OCI-LY7 (cell line): ENCODE data around the gene ARRDC1. TPM values are rescaled to one million over a fixed set of nuclear protein-coding genes. Genes with fewer than 3 reads are reported as not detected.

Source experiments
- BruUV-seq: library from RNA; stranded (reverse); fragments of 400-500 nt; replicated peaks from 2 replicates; lab custom pipeline; 2021; lab: Mats Ljungman, UMichigan
- CTCF ChIA-PET: fragments of 300-600 bp; sonication (Branson Sonifier 250); formaldehyde crosslinking; loops from one replicate; lab custom pipeline; 2022; ENCODE audit warnings: antibody characterized with exemption; ENCODE audit not compliant: unreplicated experiment; lab: Charles Lee
- POLR2A ChIA-PET: fragments of 300-600 bp; sonication (Branson Sonifier 250); formaldehyde crosslinking; loops from one replicate; lab custom pipeline; 2022; ENCODE audit warnings: antibody characterized with exemption; lab: Charles Lee
- DNase-seq: peaks from one replicate; pipeline ENCODE4 v3.0.0-alpha.2; 2015; ENCODE audit warnings: low spot score
- H2AFZ ChIP-seq: fragments of 200-600 bp; sonication (generic), shearing (Covaris generic); 2 replicates; pipeline ENCODE4 v1.6.1; 2014; ENCODE audit warnings: mild to moderate bottlenecking, antibody characterized with exemption, low read length, moderate library complexity
- H3K27ac ChIP-seq: fragments of 200-600 bp; sonication (generic); 2 replicates; pipeline ENCODE4 v1.5.1; 2014; ENCODE audit warnings: mixed run types, low read depth, mild to moderate bottlenecking, moderate library complexity, low read length, inconsistent platforms; ENCODE audit not compliant: poor library complexity, severe bottlenecking
- H3K36me3 ChIP-seq: fragments of 200-600 bp; sonication (generic); 2 replicates; pipeline ENCODE4 v1.6.1; 2014; ENCODE audit warnings: mild to moderate bottlenecking, antibody characterized with exemption, low read length, moderate library complexity, mixed read lengths; ENCODE audit not compliant: insufficient read depth
- H3K4me1 ChIP-seq: fragments of 200-600 bp; sonication (generic); 2 replicates; pipeline ENCODE4 v1.5.1; 2014; ENCODE audit warnings: mild to moderate bottlenecking, low read length; ENCODE audit not compliant: insufficient read depth, poor library complexity, severe bottlenecking
- H3K4me2 ChIP-seq: fragments of 200-600 bp; sonication (generic); 2 replicates; pipeline ENCODE4 v1.6.1; 2014; ENCODE audit warnings: mild to moderate bottlenecking, low read length
- H3K4me3 ChIP-seq: fragments of 200-600 bp; sonication (generic); 2 replicates; pipeline ENCODE4 v1.5.1; 2014; ENCODE audit warnings: mild to moderate bottlenecking, low read depth, low read length; ENCODE audit not compliant: poor library complexity, severe bottlenecking
- H3K79me2 ChIP-seq: fragments of 200-600 bp; sonication (generic); 2 replicates; pipeline ENCODE4 v1.6.1; 2016; ENCODE audit warnings: low read depth, mild to moderate bottlenecking, low read length, moderate library complexity, mixed read lengths; ENCODE audit not compliant: insufficient read depth
- H3K9me2 ChIP-seq: fragments of 200-600 bp; sonication (generic); 2 replicates; pipeline ENCODE4 v1.6.1; 2016; ENCODE audit warnings: mild to moderate bottlenecking, low read length, mixed read lengths; ENCODE audit not compliant: insufficient read depth
- H3K9me3 ChIP-seq: fragments of 200-600 bp; sonication (generic); 2 replicates; pipeline ENCODE4 v1.6.1; 2014; ENCODE audit warnings: mild to moderate bottlenecking, mixed run types, low read length, mixed read lengths
- H4K20me1 ChIP-seq: fragments of 200-600 bp; sonication (generic); 2 replicates; pipeline ENCODE4 v1.6.1; 2014; ENCODE audit warnings: mild to moderate bottlenecking, antibody characterized with exemption, low read length, moderate library complexity, mixed read lengths; ENCODE audit not compliant: insufficient read depth
- EZH2phosphoT487 ChIP-seq: fragments of 200-600 bp; sonication (generic); IDR thresholded peaks from 2 replicates; pipeline ENCODE4 v1.6.1; 2018; ENCODE audit warnings: low read depth, borderline replicate concordance, mild to moderate bottlenecking, mixed run types, antibody characterized with exemption, low read length, moderate library complexity, mixed read lengths
- intact Hi-C: fragments of 100-400 bp; cut with micrococcal nuclease; formaldehyde crosslinking; loops from one replicate; pipeline ENCODE4 v1.10.0; 2022; ENCODE audit not compliant: unreplicated experiment
- total RNA-seq, 2 experiments: library from RNA; depleted of rRNA in 1 of 2; stranded (reverse); fragments of >200 nt in 1 of 2; shearing (Covaris generic) in 1 of 2; gene quantifications; 2 replicates each; pipeline ENCODE4 v1.2.3, GENCODE V29; 2014 to 2022
- TF ChIP-seq, protein P1 (sequence below): fragments of 200-600 bp; sonication (generic); conservative IDR thresholded peaks from 2 replicates; pipeline ENCODE4 v1.5.1; 2014; ENCODE audit warnings: mild to moderate bottlenecking, antibody characterized with exemption, low read length, moderate library complexity, mixed read lengths

The ARRDC1 gene
- total RNA-seq, 2 experiments from 2014 or later: 59.6 to 70.3 TPM

DNA sequence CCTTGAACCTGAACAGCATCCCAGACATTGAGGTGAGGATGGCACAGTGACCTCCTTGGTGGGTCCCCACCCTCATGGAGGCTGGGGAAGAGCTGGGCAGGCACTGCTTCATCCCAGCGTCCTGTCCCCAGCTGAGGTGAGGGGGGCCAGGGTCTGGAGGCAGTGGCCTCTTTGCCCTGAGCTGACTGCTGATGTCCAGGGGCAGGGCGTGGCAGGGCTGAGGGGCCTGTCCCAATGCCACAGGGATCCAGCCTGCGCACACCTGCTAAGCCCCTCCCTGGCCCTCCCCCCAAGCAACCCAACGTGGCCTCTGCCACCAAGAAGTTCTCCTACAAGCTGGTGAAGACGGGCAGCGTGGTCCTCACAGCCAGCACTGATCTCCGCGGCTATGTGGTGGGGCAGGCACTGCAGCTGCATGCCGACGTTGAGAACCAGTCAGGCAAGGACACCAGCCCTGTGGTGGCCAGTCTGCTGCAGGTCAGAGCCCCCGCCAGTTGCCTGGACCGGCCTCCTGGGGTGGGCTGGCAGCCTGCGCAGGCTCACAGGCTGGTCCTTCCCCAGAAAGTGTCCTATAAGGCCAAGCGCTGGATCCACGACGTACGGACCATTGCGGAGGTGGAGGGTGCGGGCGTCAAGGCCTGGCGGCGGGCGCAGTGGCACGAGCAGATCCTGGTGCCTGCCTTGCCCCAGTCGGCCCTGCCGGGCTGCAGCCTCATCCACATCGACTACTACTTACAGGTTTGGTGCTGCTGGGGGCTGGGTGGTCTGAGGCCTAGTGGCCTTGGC, 8.4 kb downstream of the ARRDC1 start:
- no TSS peak for BruUV-seq
- Histone ChIP-seq H2AFZ (no peak overlapping the region), H3K36me3 (peaks cover 49% of the 10 kb centered on the region), H3K4me1 (peaks cover 33% of the 10 kb centered on the region), H3K79me2 (peaks cover 23% of the 10 kb centered on the region), H3K27ac (no peak overlapping the region), H3K4me3 (no peak overlapping the region), H3K9me2 (no peaks in the 10 kb centered on the region), H4K20me1 (no peaks in the 10 kb centered on the region; the same call in 1 of the 2 replicates), H3K4me2 (no peak overlapping the region), H3K9me3 (no peaks in the 10 kb centered on the region)
- intact Hi-C loops: no loop called here
- POLR2A ChIA-PET: interaction anchor here (0.6 kb wide), 1 partner anchor 17 kb away, joined by 3 read pairs; no protein-coding TSS in a partner anchor
- TF ChIP-seq, protein P1, sequence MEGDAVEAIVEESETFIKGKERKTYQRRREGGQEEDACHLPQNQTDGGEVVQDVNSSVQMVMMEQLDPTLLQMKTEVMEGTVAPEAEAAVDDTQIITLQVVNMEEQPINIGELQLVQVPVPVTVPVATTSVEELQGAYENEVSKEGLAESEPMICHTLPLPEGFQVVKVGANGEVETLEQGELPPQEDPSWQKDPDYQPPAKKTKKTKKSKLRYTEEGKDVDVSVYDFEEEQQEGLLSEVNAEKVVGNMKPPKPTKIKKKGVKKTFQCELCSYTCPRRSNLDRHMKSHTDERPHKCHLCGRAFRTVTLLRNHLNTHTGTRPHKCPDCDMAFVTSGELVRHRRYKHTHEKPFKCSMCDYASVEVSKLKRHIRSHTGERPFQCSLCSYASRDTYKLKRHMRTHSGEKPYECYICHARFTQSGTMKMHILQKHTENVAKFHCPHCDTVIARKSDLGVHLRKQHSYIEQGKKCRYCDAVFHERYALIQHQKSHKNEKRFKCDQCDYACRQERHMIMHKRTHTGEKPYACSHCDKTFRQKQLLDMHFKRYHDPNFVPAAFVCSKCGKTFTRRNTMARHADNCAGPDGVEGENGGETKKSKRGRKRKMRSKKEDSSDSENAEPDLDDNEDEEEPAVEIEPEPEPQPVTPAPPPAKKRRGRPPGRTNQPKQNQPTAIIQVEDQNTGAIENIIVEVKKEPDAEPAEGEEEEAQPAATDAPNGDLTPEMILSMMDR: no peak
- no peak for TF ChIP-seq EZH2phosphoT487
- DNase-seq: no peak
- CTCF ChIA-PET: no interaction called here

DNA sequence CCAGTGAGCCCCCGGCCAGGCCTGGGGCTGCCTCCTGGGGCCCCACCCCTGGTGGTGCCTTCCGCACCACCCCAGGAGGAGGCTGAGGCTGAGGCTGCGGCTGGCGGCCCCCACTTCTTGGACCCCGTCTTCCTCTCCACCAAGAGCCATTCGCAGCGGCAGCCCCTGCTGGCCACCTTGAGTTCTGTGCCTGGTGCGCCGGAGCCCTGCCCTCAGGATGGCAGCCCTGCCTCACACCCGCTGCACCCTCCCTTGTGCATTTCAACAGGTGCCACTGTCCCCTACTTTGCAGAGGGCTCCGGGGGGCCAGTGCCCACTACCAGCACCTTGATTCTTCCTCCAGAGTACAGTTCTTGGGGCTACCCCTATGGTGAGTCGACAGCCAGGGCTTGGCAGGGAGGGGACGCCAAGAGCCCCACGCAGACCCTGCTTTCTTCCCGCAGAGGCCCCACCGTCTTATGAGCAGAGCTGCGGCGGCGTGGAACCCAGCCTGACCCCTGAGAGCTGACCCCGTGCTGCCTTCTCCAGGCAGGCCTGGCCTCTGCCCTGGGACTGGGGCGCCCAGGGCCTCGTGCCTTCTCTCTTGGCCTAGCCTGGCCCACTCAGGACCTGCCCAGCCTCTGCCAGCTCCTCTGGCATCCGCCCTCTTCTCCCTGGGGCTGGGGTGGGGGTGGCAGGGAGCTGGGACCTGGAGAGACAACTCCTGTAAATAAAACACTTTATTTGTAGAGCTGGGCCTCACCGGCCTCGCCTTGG, 9.3 kb downstream of the ARRDC1 start:
- H3K9me3 ChIP-seq: no peaks in the 10 kb centered on the region
- CTCF ChIA-PET: no interaction called here
- H3K4me3 ChIP-seq: no peak overlapping the region
- no TSS peak for BruUV-seq
- TF ChIP-seq EZH2phosphoT487: no peak
- TF ChIP-seq, protein P1: no peak; the same call in 1 of the 2 replicates
- no peak overlapping the region for H2AFZ ChIP-seq
- peaks cover 49% of the 10 kb centered on the region for H3K36me3 ChIP-seq
- no peaks in the 10 kb centered on the region for H3K9me2 ChIP-seq
- intact Hi-C loops: no loop called here
- no peak overlapping the region for H3K4me2 ChIP-seq
- no peak for DNase-seq
- H3K79me2 ChIP-seq: peaks cover 29% of the 10 kb centered on the region
- H3K4me1 ChIP-seq: peaks cover 33% of the 10 kb centered on the region
- POLR2A ChIA-PET: no interaction called here
- H3K27ac ChIP-seq: no peak overlapping the region
- peaks cover 2% of the 10 kb centered on the region; the same call in 1 of the 2 replicates for H4K20me1 ChIP-seq
